ENCODE data around the gene TBX5. TPM values are rescaled to one million over a fixed set of nuclear protein-coding genes. Genes with fewer than 3 reads are reported as not detected.

Gene TBX5
- total RNA-seq, 1 experiment from 2014 or later, result not detected

- Histone ChIP-seq H3K27me3 (replicated peaks) (no peaks in the 10 kb centered on the region), H3K27ac (no peak overlapping the region), H3K4me3 (no peak overlapping the region), H3K36me3 (no peaks in the 10 kb centered on the region), H3K4me1 (replicated peaks) (no peaks in the 10 kb centered on the region), H3K9me3 (replicated peaks) (no peaks in the 10 kb centered on the region)
- no peak for DNase-seq (ENCODE audit: low read depth in 1 of 2, low spot score in 2 of 2)
Measured at GRCh38 chr12:114396869-114397719, 8.8 kb downstream of the TBX5 start.

- no peaks in the 10 kb centered on the region for H3K36me3 ChIP-seq
- H3K9me3 ChIP-seq (replicated peaks), result no peaks in the 10 kb centered on the region
- H3K4me3 ChIP-seq, result no peak overlapping the region
- no peaks in the 10 kb centered on the region for H3K4me1 ChIP-seq (replicated peaks)
- no peaks in the 10 kb centered on the region for H3K27me3 ChIP-seq (replicated peaks)
- no peak overlapping the region for H3K27ac ChIP-seq
- no peak for DNase-seq (ENCODE audit: low read depth in 1 of 2, low spot score in 2 of 2)
Measured at GRCh38 chr12:114396153-114396868, 9.6 kb downstream of the TBX5 start.

GRCh38 chr12:114395755-114396152 lies 10.2 kb downstream of the TBX5 start:
- Histone ChIP-seq H3K27ac (no peak overlapping the region), H3K27me3 (replicated peaks) (no peaks in the 10 kb centered on the region), H3K4me3 (no peak overlapping the region), H3K4me1 (replicated peaks) (no peaks in the 10 kb centered on the region), H3K9me3 (replicated peaks) (no peaks in the 10 kb centered on the region), H3K36me3 (no peaks in the 10 kb centered on the region)
- DNase-seq (ENCODE audit: low read depth in 1 of 2, low spot score in 2 of 2), result no peak

GRCh38 chr12:114395233-114395632 lies 10.7 kb downstream of the TBX5 start:
- DNase-seq (ENCODE audit: low read depth in 1 of 2, low spot score in 2 of 2), result no peak
- no peak overlapping the region for H3K4me3 ChIP-seq
- H3K27ac ChIP-seq, result no peak overlapping the region
- 0 out of 2 replicates have a peak, but pooled peaks cover 5% of the 10 kb centered on the region for H3K27me3 ChIP-seq (replicated peaks)
- no peaks in the 10 kb centered on the region for H3K9me3 ChIP-seq (replicated peaks)
- no peaks in the 10 kb centered on the region for H3K4me1 ChIP-seq (replicated peaks)
- H3K36me3 ChIP-seq, result no peaks in the 10 kb centered on the region

- no peaks in the 10 kb centered on the region for H3K4me1 ChIP-seq (replicated peaks)
- DNase-seq (ENCODE audit: low read depth in 1 of 2, low spot score in 2 of 2), result no peak
- H3K4me3 ChIP-seq, result no peak overlapping the region
- H3K36me3 ChIP-seq, result no peaks in the 10 kb centered on the region
- H3K9me3 ChIP-seq (replicated peaks), result no peaks in the 10 kb centered on the region
- no peak overlapping the region for H3K27ac ChIP-seq
- 0 out of 2 replicates have a peak, but pooled peaks cover 9% of the 10 kb centered on the region for H3K27me3 ChIP-seq (replicated peaks)
Measured at GRCh38 chr12:114393569-114393968, 12.4 kb downstream of the TBX5 start.

- H3K4me3 ChIP-seq, result no peak overlapping the region
- H3K4me1 ChIP-seq (replicated peaks), result no peaks in the 10 kb centered on the region
- H3K27ac ChIP-seq, result no peak overlapping the region
- no peak for DNase-seq (ENCODE audit: low read depth in 1 of 2, low spot score in 2 of 2)
- no peaks in the 10 kb centered on the region for H3K36me3 ChIP-seq
- H3K9me3 ChIP-seq (replicated peaks), result no peaks in the 10 kb centered on the region
- 0 out of 2 replicates have a peak, but pooled peaks cover 9% of the 10 kb centered on the region for H3K27me3 ChIP-seq (replicated peaks)
Measured at GRCh38 chr12:114392909-114393308, 13.0 kb downstream of the TBX5 start.

GRCh38 chr12:114391088-114391487 lies 14.9 kb downstream of the TBX5 start:
- H3K36me3 ChIP-seq, result no peaks in the 10 kb centered on the region

GRCh38 chr12:114384739-114385138 lies 21.2 kb downstream of the TBX5 start:
- no peaks in the 10 kb centered on the region for H3K36me3 ChIP-seq
- no peaks in the 10 kb centered on the region for H3K27me3 ChIP-seq (replicated peaks)
- H3K27ac ChIP-seq, result no peak overlapping the region
- no peaks in the 10 kb centered on the region for H3K4me1 ChIP-seq (replicated peaks)
- H3K4me3 ChIP-seq, result no peak overlapping the region
- no peaks in the 10 kb centered on the region for H3K9me3 ChIP-seq (replicated peaks)
- no peak for DNase-seq (ENCODE audit: low read depth in 1 of 2, low spot score in 2 of 2)

More at GRCh38 chr12:114391088-114391487, 14.9 kb downstream of the TBX5 start:
- no peak overlapping the region for H3K27ac ChIP-seq
- no peaks in the 10 kb centered on the region for H3K4me1 ChIP-seq (replicated peaks)
- H3K4me3 ChIP-seq, result no peak overlapping the region
- H3K27me3 ChIP-seq (replicated peaks), result 0 out of 2 replicates have a peak, but pooled peaks cover 9% of the 10 kb centered on the region
- no peak for DNase-seq (ENCODE audit: low read depth in 1 of 2, low spot score in 2 of 2)
- no peaks in the 10 kb centered on the region for H3K9me3 ChIP-seq (replicated peaks)

GRCh38 chr12:114381177-114381576 lies 24.8 kb downstream of the TBX5 start:
- H3K36me3 ChIP-seq, result no peaks in the 10 kb centered on the region

GRCh38 chr12:114371733-114372132 lies 34.2 kb downstream of the TBX5 start:
- no peak overlapping the region for H3K27ac ChIP-seq
- no peaks in the 10 kb centered on the region for H3K9me3 ChIP-seq (replicated peaks)
- H3K4me3 ChIP-seq, result no peak overlapping the region
- no peaks in the 10 kb centered on the region for H3K4me1 ChIP-seq (replicated peaks)
- H3K27me3 ChIP-seq (replicated peaks), result no peaks in the 10 kb centered on the region
- no peak for DNase-seq (ENCODE audit: low read depth in 1 of 2, low spot score in 2 of 2)
- H3K36me3 ChIP-seq, result no peaks in the 10 kb centered on the region

More at GRCh38 chr12:114381177-114381576, 24.8 kb downstream of the TBX5 start:
- no peak for DNase-seq (ENCODE audit: low read depth in 1 of 2, low spot score in 2 of 2)
- H3K27ac ChIP-seq, result no peak overlapping the region
- H3K27me3 ChIP-seq (replicated peaks), result no peaks in the 10 kb centered on the region
- H3K4me1 ChIP-seq (replicated peaks), result no peaks in the 10 kb centered on the region
- no peaks in the 10 kb centered on the region for H3K9me3 ChIP-seq (replicated peaks)
- H3K4me3 ChIP-seq, result no peak overlapping the region

GRCh38 chr12:114371250-114371649 lies 34.7 kb downstream of the TBX5 start:
- Histone ChIP-seq H3K9me3 (replicated peaks) (no peaks in the 10 kb centered on the region), H3K27ac (no peak overlapping the region), H3K36me3 (no peaks in the 10 kb centered on the region), H3K4me3 (no peak overlapping the region), H3K27me3 (replicated peaks) (no peaks in the 10 kb centered on the region), H3K4me1 (replicated peaks) (no peaks in the 10 kb centered on the region)
- DNase-seq (ENCODE audit: low read depth in 1 of 2, low spot score in 2 of 2), result no peak

- DNase-seq (ENCODE audit: low read depth in 1 of 2, low spot score in 2 of 2), result no peak
- no peaks in the 10 kb centered on the region for H3K9me3 ChIP-seq (replicated peaks)
- H3K4me3 ChIP-seq, result no peak overlapping the region
- H3K4me1 ChIP-seq (replicated peaks), result no peaks in the 10 kb centered on the region
- no peaks in the 10 kb centered on the region for H3K36me3 ChIP-seq
- no peak overlapping the region for H3K27ac ChIP-seq
- H3K27me3 ChIP-seq (replicated peaks), result no peaks in the 10 kb centered on the region
Measured at GRCh38 chr12:114368685-114369452, 37.1 kb downstream of the TBX5 start.

- H3K4me1 ChIP-seq (replicated peaks), result no peaks in the 10 kb centered on the region
- H3K27ac ChIP-seq, result no peak overlapping the region
- no peak for DNase-seq (ENCODE audit: low read depth in 1 of 2, low spot score in 2 of 2)
- no peaks in the 10 kb centered on the region for H3K27me3 ChIP-seq (replicated peaks)
- H3K9me3 ChIP-seq (replicated peaks), result no peaks in the 10 kb centered on the region
- no peaks in the 10 kb centered on the region for H3K36me3 ChIP-seq
- H3K4me3 ChIP-seq, result no peak overlapping the region
Measured at GRCh38 chr12:114361992-114362391, 44.0 kb downstream of the TBX5 start.
